DMS53 treated with DMSO at 0.1 percent for 48 hours (cell line): ENCODE results near the gene KRAS.
"Not testable (repeated sequence)": the region's sequence is repeated elsewhere in the genome, so short reads cannot be mapped to it uniquely, and the experiment has no call there.

ENCODE experiments used
- DNase-seq: peaks from one replicate; lab custom pipeline; 2025; ENCODE audit not compliant: unreplicated experiment; lab: John Stamatoyannopoulos, UW

KRAS gene

GRCh38 chr12:25250744-25251730 is at the start of gene KRAS:
KRAS (minus strand) TSS chr12:25250929.
- peak; percentile 100 for DNase-seq

- no peak for DNase-seq
Measured at GRCh38 chr12:25296381-25296780, 45.7 kb upstream of the KRAS start.

GRCh38 chr12:25295361-25295760 is 44.6 kb upstream of the KRAS start:
- no peak for DNase-seq

GRCh38 chr12:25293653-25294052 is 42.9 kb upstream of the KRAS start:
- DNase-seq, result no peak

GRCh38 chr12:25292810-25293221 is 42.1 kb upstream of the KRAS start:
- DNase-seq, result not testable (repeated sequence)

GRCh38 chr12:25287610-25288009 is 36.9 kb upstream of the KRAS start:
- no peak for DNase-seq

- DNase-seq, result peak; percentile 97
Measured at GRCh38 chr12:25286837-25287236, 36.1 kb upstream of the KRAS start.

- no peak for DNase-seq
Measured at GRCh38 chr12:25284024-25284423, 33.3 kb upstream of the KRAS start.

GRCh38 chr12:25283006-25283405 is 32.3 kb upstream of the KRAS start:
- DNase-seq, result peak; percentile 100

GRCh38 chr12:25280082-25280481 is 29.4 kb upstream of the KRAS start:
- no peak for DNase-seq

GRCh38 chr12:25278269-25278668 is 27.5 kb upstream of the KRAS start:
- no peak for DNase-seq

- DNase-seq, result peak; percentile 100
Measured at GRCh38 chr12:25276199-25276937, 25.6 kb upstream of the KRAS start.

- DNase-seq, result no peak
Measured at GRCh38 chr12:25271486-25272098, 20.9 kb upstream of the KRAS start.

GRCh38 chr12:25269701-25270100 is 19.0 kb upstream of the KRAS start:
- no peak for DNase-seq

GRCh38 chr12:25266497-25266896 is 15.8 kb upstream of the KRAS start:
- DNase-seq, result no peak

- DNase-seq, result no peak
Measured at GRCh38 chr12:25264862-25265261, 14.1 kb upstream of the KRAS start.

- no peak for DNase-seq
Measured at GRCh38 chr12:25264114-25264513, 13.4 kb upstream of the KRAS start.

GRCh38 chr12:25263594-25263993 is 12.9 kb upstream of the KRAS start:
- DNase-seq, result no peak

GRCh38 chr12:25262389-25263074 is 11.8 kb upstream of the KRAS start:
- no peak for DNase-seq

GRCh38 chr12:25257590-25258324 is 7.0 kb upstream of the KRAS start:
- DNase-seq, result no peak
